Liver (tissue), 9 donors: ENCODE data around the gene ULK2. TPM values are rescaled to one million over a fixed set of nuclear protein-coding genes. Genes with fewer than 3 reads are reported as not detected.

Experiments used
- DNase-seq: peaks from one replicate; pipeline ENCODE4 v3.0.0-alpha.2; 2017; ENCODE audit warnings: low spot score
- H3K27ac ChIP-seq, 2 donors: one replicate each; pipeline ENCODE4 v1.7.0; 2013; ENCODE audit warnings: inconsistent platforms in 2 of 2, low read length in 2 of 2, control low read depth in 1 of 2, low read depth in 1 of 2, mild to moderate bottlenecking in 1 of 2
- H3K27me3 ChIP-seq, 4 donors: one replicate each; pipeline versions ENCODE4 v1.6.1 to v1.7.0; 2013; ENCODE audit warnings: low read length in 3 of 4, inconsistent platforms in 1 of 4, mild to moderate bottlenecking in 1 of 4, moderate library complexity in 1 of 4; ENCODE audit not compliant: control insufficient read depth in 4 of 4, insufficient read depth in 4 of 4
- H3K36me3 ChIP-seq, 4 donors: one replicate each; pipeline versions ENCODE4 v1.6.1 to v1.7.0; 2013; ENCODE audit warnings: low read length in 3 of 4, mild to moderate bottlenecking in 3 of 4, low read depth in 1 of 4, moderate library complexity in 1 of 4; ENCODE audit not compliant: control insufficient read depth in 4 of 4, insufficient read depth in 3 of 4
- H3K4me1 ChIP-seq, 4 donors: one replicate each; pipeline versions ENCODE4 v1.6.1 to v1.7.0; 2013; ENCODE audit warnings: low read length in 3 of 4, mild to moderate bottlenecking in 3 of 4, moderate library complexity in 1 of 4; ENCODE audit not compliant: control insufficient read depth in 4 of 4, insufficient read depth in 4 of 4
- H3K4me3 ChIP-seq, 3 donors: one replicate each; pipeline versions ENCODE4 v1.6.1 to v1.7.0; 2013; ENCODE audit warnings: low read length in 3 of 3, control low read depth in 1 of 3, low read depth in 1 of 3, mild to moderate bottlenecking in 1 of 3
- H3K9ac ChIP-seq, 2 donors: one replicate each; pipeline ENCODE4 v1.7.0; 2013; ENCODE audit warnings: low read length in 2 of 2, mild to moderate bottlenecking in 2 of 2, moderate library complexity in 2 of 2, control low read depth in 1 of 2, low read depth in 1 of 2
- H3K9me3 ChIP-seq, 4 donors: one replicate each; pipeline versions ENCODE4 v1.6.1 to v1.7.0; 2013; ENCODE audit warnings: low read length in 3 of 4; ENCODE audit not compliant: control insufficient read depth in 4 of 4
- EGR1 ChIP-seq, 2 donors: IDR thresholded peaks; 2 replicates each; pipeline ENCODE4 v1.6.1; 2016 to 2018; ENCODE audit warnings: antibody characterized with exemption in 2 of 2, low read depth in 2 of 2
- FOXA1 ChIP-seq: IDR thresholded peaks from 2 replicates; pipeline ENCODE4 v1.6.1; 2016; ENCODE audit warnings: antibody characterized with exemption
- FOXA2 ChIP-seq: IDR thresholded peaks from 2 replicates; pipeline ENCODE4 v1.6.1; 2016; ENCODE audit warnings: antibody characterized with exemption
- GABPA ChIP-seq, 2 donors: IDR thresholded peaks in 1 of 2; conservative IDR thresholded peaks in 1 of 2; 2 replicates each; pipeline ENCODE4 v1.6.1; 2016; ENCODE audit warnings: antibody characterized with exemption in 2 of 2, mild to moderate bottlenecking in 1 of 2, moderate library complexity in 1 of 2
- HNF4A ChIP-seq, 2 donors: conservative IDR thresholded peaks; 2 replicates each; pipeline ENCODE4 v1.6.1; 2016; ENCODE audit warnings: antibody characterized with exemption in 2 of 2, mild to moderate bottlenecking in 2 of 2
- HNF4G ChIP-seq: IDR thresholded peaks from 2 replicates; pipeline ENCODE4 v1.6.1; 2016; ENCODE audit warnings: antibody characterized with exemption
- JUND ChIP-seq, 2 donors: IDR thresholded peaks; 2 replicates each; pipeline ENCODE4 v1.6.1; 2016; ENCODE audit warnings: antibody characterized with exemption in 2 of 2
- NR2F2 ChIP-seq: IDR thresholded peaks from 2 replicates; pipeline ENCODE4 v1.6.1; 2016; ENCODE audit warnings: antibody characterized with exemption
- RAD21 ChIP-seq, 2 donors: IDR thresholded peaks; 2 replicates each; pipeline ENCODE4 v1.6.1; 2016; ENCODE audit warnings: antibody characterized with exemption in 2 of 2, mild to moderate bottlenecking in 2 of 2
- RXRA ChIP-seq, 2 donors: IDR thresholded peaks; 2 replicates each; pipeline ENCODE4 v1.6.1; 2017 to 2018; ENCODE audit warnings: antibody characterized with exemption in 2 of 2, mild to moderate bottlenecking in 1 of 2
- SP1 ChIP-seq: IDR thresholded peaks from 2 replicates; pipeline ENCODE4 v1.6.1; 2018; ENCODE audit warnings: antibody characterized with exemption, mild to moderate bottlenecking
- TAF1 ChIP-seq: conservative IDR thresholded peaks from 2 replicates; pipeline ENCODE4 v1.6.1; 2016; ENCODE audit warnings: antibody characterized with exemption, mild to moderate bottlenecking
- YY1 ChIP-seq: IDR thresholded peaks from 2 replicates; pipeline ENCODE4 v1.6.1; 2016; ENCODE audit warnings: antibody characterized with exemption, mild to moderate bottlenecking
- WGBS: extraction: QIAGEN DNeasy Blood & Tissue Kit; methylation state at CpG from one replicate; pipeline ENCODE4 v1.1.7; 2013; 5-methylcytosine and 5-hydroxymethylcytosine counted together
- polyA plus RNA-seq, 2 donors: library from polyadenylated mRNA; stranded (reverse) in 1 of 2; unstranded in 1 of 2; fragments of 200-250 nt in 1 of 2; fragments of >200 nt in 1 of 2; fragmentation: Nextera tagmentation in 1 of 2; extraction: Ambion mirVana in 1 of 2; gene quantifications; one replicate each; pipeline versions ENCODE4 v1.2.1 to v1.2.3, GENCODE V29; 2013 to 2015
- total RNA-seq, 2 donors: library from RNA; depleted of rRNA; stranded (reverse); fragments of >200 nt; gene quantifications; one replicate each; pipeline ENCODE4 v1.2.3, GENCODE V29; 2014
- TF ChIP-seq, protein P1 (sequence below): IDR thresholded peaks from 2 replicates; pipeline ENCODE4 v1.6.1; 2016; ENCODE audit warnings: antibody characterized with exemption
- TF ChIP-seq, protein P2 (sequence below): IDR thresholded peaks from 2 replicates; pipeline ENCODE4 v1.6.1; 2016; ENCODE audit warnings: antibody characterized with exemption, mild to moderate bottlenecking
- TF ChIP-seq, protein P3 (sequence below): fragments of 150-350 bp; IDR thresholded peaks from 2 replicates; pipeline ENCODE4 v1.5.1; 2017; ENCODE audit warnings: improper control_type of control experiment, low read depth, low read length; ENCODE audit not compliant: missing input control
- TF ChIP-seq, protein P4 (sequence below): IDR thresholded peaks from 2 replicates; pipeline ENCODE4 v1.6.1; 2016; ENCODE audit warnings: antibody characterized with exemption
- donor health status: healthy.
- donor health status: healthy.
- donor health status: healthy.
- donor health status: healthy.
- donor health status: healthy.

ULK2 gene
- total and polyA plus RNA-seq, 4 donors: 0.89 to 7.9 (median 4.2) TPM

DNA sequence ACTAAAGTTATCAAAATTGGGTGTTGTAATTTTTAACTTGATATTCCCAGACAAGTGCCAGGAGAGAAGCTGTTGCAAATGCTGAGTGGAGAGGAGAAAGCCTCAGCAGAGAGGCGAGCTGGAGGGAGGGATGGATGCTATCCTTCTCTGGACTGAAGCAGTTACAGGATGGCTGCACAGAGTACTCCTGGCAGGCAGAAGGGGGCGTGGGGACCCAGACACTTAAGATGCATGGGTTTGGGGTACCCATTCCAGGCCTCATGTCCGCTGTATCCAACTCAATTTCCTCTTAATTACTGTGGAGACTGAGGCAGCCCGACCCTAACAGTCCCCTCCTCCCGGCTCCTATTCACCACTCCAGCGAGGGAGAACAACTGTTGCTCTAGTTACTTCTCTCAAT lies 94.2 kb downstream of the ULK2 start:
- Histone ChIP-seq H3K9me3 (no peaks in the 10 kb centered on the region), H3K4me3 (no peak overlapping the region), H3K27ac (no peak overlapping the region), H3K27me3 (no peaks in the 10 kb centered on the region), H3K4me1 (no peaks in the 10 kb centered on the region), H3K36me3 (peaks cover 0 to 22% (median 11%) of the 10 kb centered on the region in 4 donors), H3K9ac (no peak overlapping the region)
- WGBS: 94% methylated on average over 6 of the region's 6 CpGs
- no peak for DNase-seq
- TF ChIP-seq, protein P1, sequence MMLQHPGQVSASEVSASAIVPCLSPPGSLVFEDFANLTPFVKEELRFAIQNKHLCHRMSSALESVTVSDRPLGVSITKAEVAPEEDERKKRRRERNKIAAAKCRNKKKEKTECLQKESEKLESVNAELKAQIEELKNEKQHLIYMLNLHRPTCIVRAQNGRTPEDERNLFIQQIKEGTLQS: no peak
- no peak for TF ChIP-seq YY1
- no peak for TF ChIP-seq HNF4A (conservative IDR thresholded peaks at IDR 0.05)
- TF ChIP-seq RAD21 (IDR thresholded peaks at IDR 0.05): no peak
- TF ChIP-seq SP1: no peak
- TF ChIP-seq, protein P2, sequence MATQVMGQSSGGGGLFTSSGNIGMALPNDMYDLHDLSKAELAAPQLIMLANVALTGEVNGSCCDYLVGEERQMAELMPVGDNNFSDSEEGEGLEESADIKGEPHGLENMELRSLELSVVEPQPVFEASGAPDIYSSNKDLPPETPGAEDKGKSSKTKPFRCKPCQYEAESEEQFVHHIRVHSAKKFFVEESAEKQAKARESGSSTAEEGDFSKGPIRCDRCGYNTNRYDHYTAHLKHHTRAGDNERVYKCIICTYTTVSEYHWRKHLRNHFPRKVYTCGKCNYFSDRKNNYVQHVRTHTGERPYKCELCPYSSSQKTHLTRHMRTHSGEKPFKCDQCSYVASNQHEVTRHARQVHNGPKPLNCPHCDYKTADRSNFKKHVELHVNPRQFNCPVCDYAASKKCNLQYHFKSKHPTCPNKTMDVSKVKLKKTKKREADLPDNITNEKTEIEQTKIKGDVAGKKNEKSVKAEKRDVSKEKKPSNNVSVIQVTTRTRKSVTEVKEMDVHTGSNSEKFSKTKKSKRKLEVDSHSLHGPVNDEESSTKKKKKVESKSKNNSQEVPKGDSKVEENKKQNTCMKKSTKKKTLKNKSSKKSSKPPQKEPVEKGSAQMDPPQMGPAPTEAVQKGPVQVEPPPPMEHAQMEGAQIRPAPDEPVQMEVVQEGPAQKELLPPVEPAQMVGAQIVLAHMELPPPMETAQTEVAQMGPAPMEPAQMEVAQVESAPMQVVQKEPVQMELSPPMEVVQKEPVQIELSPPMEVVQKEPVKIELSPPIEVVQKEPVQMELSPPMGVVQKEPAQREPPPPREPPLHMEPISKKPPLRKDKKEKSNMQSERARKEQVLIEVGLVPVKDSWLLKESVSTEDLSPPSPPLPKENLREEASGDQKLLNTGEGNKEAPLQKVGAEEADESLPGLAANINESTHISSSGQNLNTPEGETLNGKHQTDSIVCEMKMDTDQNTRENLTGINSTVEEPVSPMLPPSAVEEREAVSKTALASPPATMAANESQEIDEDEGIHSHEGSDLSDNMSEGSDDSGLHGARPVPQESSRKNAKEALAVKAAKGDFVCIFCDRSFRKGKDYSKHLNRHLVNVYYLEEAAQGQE: no peak
- TF ChIP-seq RXRA (IDR thresholded peaks at IDR 0.05): no peak
- TF ChIP-seq JUND (IDR thresholded peaks at IDR 0.05): no peak
- no peak for TF ChIP-seq FOXA1
- TF ChIP-seq, protein P3, sequence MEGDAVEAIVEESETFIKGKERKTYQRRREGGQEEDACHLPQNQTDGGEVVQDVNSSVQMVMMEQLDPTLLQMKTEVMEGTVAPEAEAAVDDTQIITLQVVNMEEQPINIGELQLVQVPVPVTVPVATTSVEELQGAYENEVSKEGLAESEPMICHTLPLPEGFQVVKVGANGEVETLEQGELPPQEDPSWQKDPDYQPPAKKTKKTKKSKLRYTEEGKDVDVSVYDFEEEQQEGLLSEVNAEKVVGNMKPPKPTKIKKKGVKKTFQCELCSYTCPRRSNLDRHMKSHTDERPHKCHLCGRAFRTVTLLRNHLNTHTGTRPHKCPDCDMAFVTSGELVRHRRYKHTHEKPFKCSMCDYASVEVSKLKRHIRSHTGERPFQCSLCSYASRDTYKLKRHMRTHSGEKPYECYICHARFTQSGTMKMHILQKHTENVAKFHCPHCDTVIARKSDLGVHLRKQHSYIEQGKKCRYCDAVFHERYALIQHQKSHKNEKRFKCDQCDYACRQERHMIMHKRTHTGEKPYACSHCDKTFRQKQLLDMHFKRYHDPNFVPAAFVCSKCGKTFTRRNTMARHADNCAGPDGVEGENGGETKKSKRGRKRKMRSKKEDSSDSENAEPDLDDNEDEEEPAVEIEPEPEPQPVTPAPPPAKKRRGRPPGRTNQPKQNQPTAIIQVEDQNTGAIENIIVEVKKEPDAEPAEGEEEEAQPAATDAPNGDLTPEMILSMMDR: no peak
- TF ChIP-seq GABPA (IDR thresholded peaks at IDR 0.05 in 1 of 2, conservative IDR thresholded peaks at IDR 0.05 in 1 of 2): no peak
- no peak for TF ChIP-seq NR2F2
- TF ChIP-seq TAF1: no peak
- no peak for TF ChIP-seq FOXA2
- TF ChIP-seq, protein P4, sequence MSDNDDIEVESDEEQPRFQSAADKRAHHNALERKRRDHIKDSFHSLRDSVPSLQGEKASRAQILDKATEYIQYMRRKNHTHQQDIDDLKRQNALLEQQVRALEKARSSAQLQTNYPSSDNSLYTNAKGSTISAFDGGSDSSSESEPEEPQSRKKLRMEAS: no peak
- TF ChIP-seq EGR1 (IDR thresholded peaks at IDR 0.05; ENCODE audit: low read depth in 2 of 2): no peak
- TF ChIP-seq HNF4G: no peak

DNA sequence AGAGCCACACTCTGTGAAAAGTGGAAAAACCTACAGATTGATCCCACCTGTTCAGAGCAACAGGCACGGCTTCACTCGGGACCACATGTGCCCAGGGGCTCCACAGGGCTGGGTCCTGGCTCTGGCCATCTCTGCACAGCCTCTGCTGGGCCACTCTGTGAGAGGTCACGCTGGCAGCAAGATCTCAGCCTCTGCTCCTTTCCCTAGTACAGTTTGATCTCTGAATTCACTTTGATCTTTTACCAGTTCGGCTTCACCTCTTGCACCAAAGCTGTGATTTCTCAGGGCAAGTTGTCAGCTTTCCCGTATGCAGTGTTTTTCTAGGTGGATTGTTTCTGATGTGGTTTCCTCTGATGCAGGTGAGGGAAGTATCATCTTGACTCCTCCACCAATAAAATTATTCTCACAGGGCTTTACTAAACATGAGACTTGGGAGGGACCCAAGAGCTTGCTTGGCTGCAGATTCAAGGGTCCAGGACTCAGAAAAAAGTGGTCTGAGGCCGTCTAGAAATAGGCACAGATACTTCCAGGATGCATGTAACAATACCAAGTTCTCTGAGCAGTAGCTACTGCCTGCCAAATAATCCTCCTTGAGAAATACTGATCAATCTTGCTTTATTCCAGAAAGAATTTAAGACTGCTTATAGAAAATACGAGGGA lies 95.6 kb downstream of the ULK2 start:
- no peak overlapping the region for H3K9ac ChIP-seq
- H3K4me3 ChIP-seq: no peak overlapping the region
- no peak for TF ChIP-seq YY1
- no peak for TF ChIP-seq TAF1
- no peak for TF ChIP-seq JUND (IDR thresholded peaks at IDR 0.05)
- H3K36me3 ChIP-seq: peaks cover 0 to 16% (median 7%) of the 10 kb centered on the region in 4 donors
- H3K4me1 ChIP-seq: peaks cover 0 to under 1% (median 0%) of the 10 kb centered on the region in 4 donors
- DNase-seq: no peak
- H3K27me3 ChIP-seq: no peaks in the 10 kb centered on the region
- WGBS: 81% methylated on average over 7 of the region's 7 CpGs
- H3K27ac ChIP-seq: no peak overlapping the region
- no peaks in the 10 kb centered on the region for H3K9me3 ChIP-seq
